Suprapubic skin (tissue), 3 donors: ENCODE results near the gene NAT9.

Experiments used
- CTCF ChIP-seq, 2 donors: fragments of 200-600 bp in 1 of 2; fragments of 450-650 bp in 1 of 2; sonication (generic) in 1 of 2; IDR thresholded peaks; one replicate each; pipeline ENCODE4 v1.5.1; 2016 to 2019; ENCODE audit warnings: antibody characterized with exemption in 2 of 2, mild to moderate bottlenecking in 1 of 2, moderate library complexity in 1 of 2
- POLR2AphosphoS5 ChIP-seq, 3 donors: sonication (generic); formaldehyde crosslinking; IDR thresholded peaks; one replicate each; pipeline ENCODE4 v1.6.1; 2017; ENCODE audit warnings: antibody characterized with exemption in 3 of 3

- no peak for TF ChIP-seq CTCF (IDR thresholded peaks at IDR 0.05)
- no peak for TF ChIP-seq POLR2AphosphoS5 (IDR thresholded peaks at IDR 0.05)
Measured at GRCh38 chr17:74772053-74772452, 4.1 kb downstream of the NAT9 start.
